HCT116 (cell line): ENCODE data around the gene NXN. TPM values are rescaled to one million over a fixed set of nuclear protein-coding genes. Genes with fewer than 3 reads are reported as not detected.

Source experiments
- ATAC-seq: fragments of 200-7000 bp; cut with Tn5 transposase; 2 replicates; pipeline ENCODE4 v1.9.1; 2020; ENCODE audit warnings: mild to moderate bottlenecking, moderate library complexity
- BruUV-seq: library from RNA; stranded (reverse); fragments of 400-500 nt; replicated peaks from 2 replicates; lab custom pipeline; 2021; lab: Mats Ljungman, UMichigan
- CTCF ChIA-PET: fragments of 300-600 bp; sonication (Branson Sonifier 250); formaldehyde crosslinking; loops from one replicate; lab custom pipeline; 2021; ENCODE audit warnings: antibody characterized with exemption; lab: Charles Lee
- POLR2A ChIA-PET: fragments of 300-600, 350-600 bp; sonication (Branson Sonifier 250); formaldehyde crosslinking; loops from one replicate; lab custom pipeline; 2021; ENCODE audit warnings: antibody characterized with exemption; lab: Charles Lee
- RAD21 ChIA-PET, 2 experiments: fragments of 300-600 bp; sonication (Branson Sonifier 250); formaldehyde crosslinking; loops; one replicate each; lab custom pipeline; 2023; ENCODE audit warnings: low total read pairs in 2 of 2; ENCODE audit not compliant: uncharacterized antibody in 2 of 2, unreplicated experiment in 2 of 2, low non-redundant PET in 1 of 2; lab: Charles Lee
- DNase-seq: peaks from one replicate; pipeline ENCODE4 v3.0.0-alpha.2; 2010; ENCODE audit warnings: low read depth, low spot score
- H2AFZ ChIP-seq: fragments of 200-600 bp; shearing (Covaris generic), sonication (generic); 2 replicates; pipeline ENCODE4 v1.6.1; 2017; ENCODE audit warnings: low read depth, mixed run types, mixed read lengths, antibody characterized with exemption, low read length; ENCODE audit not compliant: poor library complexity, severe bottlenecking
- H3K27ac ChIP-seq: 2 replicates; pipeline ENCODE4 v1.5.1; 2012; ENCODE audit warnings: low read depth, low read length
- H3K27me3 ChIP-seq: fragments of 200-600 bp; sonication (generic); 2 replicates; pipeline ENCODE4 v1.6.1; 2016; ENCODE audit warnings: mixed run types, low read length, mixed read lengths; ENCODE audit not compliant: insufficient read depth
- H3K36me3 ChIP-seq, 2 experiments: fragments of 200-500 bp in 1 of 2; fragments of 200-600 bp in 1 of 2; sonication (Bioruptor generic) in 1 of 2; sonication (generic) in 1 of 2; 2 replicates each; pipeline versions ENCODE4 v1.5.1 to v1.6.1; 2014 to 2016; ENCODE audit warnings: low read length in 2 of 2, inconsistent platforms in 1 of 2, mixed read lengths in 1 of 2, mixed run types in 1 of 2; ENCODE audit not compliant: insufficient read depth in 2 of 2, control insufficient read depth in 1 of 2
- H3K4me1 ChIP-seq, 2 experiments: fragments of 200-600 bp in 1 of 2; sonication (generic) in 1 of 2; 2 replicates each; pipeline versions ENCODE4 v1.5.1 to v1.6.1; 2012 to 2017; ENCODE audit warnings: low read length in 2 of 2, inconsistent platforms in 1 of 2, mild to moderate bottlenecking in 1 of 2, mixed read lengths in 1 of 2, mixed run types in 1 of 2, moderate library complexity in 1 of 2; ENCODE audit not compliant: insufficient read depth in 2 of 2, control insufficient read depth in 1 of 2
- H3K4me2 ChIP-seq: fragments of 200-600 bp; sonication (generic); 2 replicates; pipeline ENCODE4 v1.6.1; 2017; ENCODE audit warnings: mixed run types, low read length, mixed read lengths
- H3K4me3 ChIP-seq, 2 experiments: fragments of 200-600 bp in 1 of 2; sonication (generic) in 1 of 2; replicated peaks in 1 of 2; 2 replicates each; pipeline ENCODE4 v1.5.1; 2011 to 2016; ENCODE audit warnings: low read length in 2 of 2, control low read depth in 1 of 2, low read depth in 1 of 2, mild to moderate bottlenecking in 1 of 2, mixed read lengths in 1 of 2, mixed run types in 1 of 2
- H3K79me2 ChIP-seq: fragments of 200-600 bp; sonication (generic); 2 replicates; pipeline ENCODE4 v1.6.1; 2017; ENCODE audit warnings: mild to moderate bottlenecking, mixed run types, low read length, moderate library complexity, mixed read lengths; ENCODE audit not compliant: insufficient read depth
- H3K9ac ChIP-seq: fragments of 200-600 bp; sonication (generic); 2 replicates; pipeline ENCODE4 v1.6.1; 2016; ENCODE audit warnings: low read length, mixed read lengths
- H3K9me2 ChIP-seq: fragments of 200-600 bp; sonication (generic), shearing (Covaris generic); 2 replicates; pipeline ENCODE4 v1.6.1; 2017; ENCODE audit warnings: mixed run types, mild to moderate bottlenecking, moderate library complexity; ENCODE audit not compliant: insufficient read depth
- H3K9me3 ChIP-seq, 2 experiments: fragments of 200-500 bp in 1 of 2; fragments of 200-600 bp in 1 of 2; sonication (Bioruptor generic) in 1 of 2; sonication (generic) in 1 of 2; 2 replicates each; pipeline ENCODE4 v1.6.1; 2014 to 2017; ENCODE audit warnings: low read length in 2 of 2, mixed read lengths in 2 of 2, inconsistent platforms in 1 of 2, low read depth in 1 of 2, mild to moderate bottlenecking in 1 of 2, mixed run types in 1 of 2, moderate library complexity in 1 of 2; ENCODE audit not compliant: control insufficient read depth in 1 of 2, insufficient read depth in 1 of 2
- H4K20me1 ChIP-seq: fragments of 200-600 bp; sonication (generic), shearing (Covaris generic); 2 replicates; pipeline ENCODE4 v1.6.1; 2017; ENCODE audit warnings: mixed run types, mild to moderate bottlenecking, moderate library complexity; ENCODE audit not compliant: insufficient read depth
- ATF3 ChIP-seq: IDR thresholded peaks from 2 replicates; pipeline ENCODE4 v1.6.1; 2012
- CBX3 ChIP-seq: IDR thresholded peaks from 2 replicates; pipeline ENCODE4 v1.6.1; 2012; ENCODE audit warnings: low read depth
- CEBPB ChIP-seq: IDR thresholded peaks from 2 replicates; pipeline ENCODE4 v1.6.1; 2012; ENCODE audit warnings: low read depth
- EGR1 ChIP-seq: IDR thresholded peaks from 2 replicates; pipeline ENCODE4 v1.6.1; 2012; ENCODE audit warnings: low read depth
- ELF1 ChIP-seq: IDR thresholded peaks from 2 replicates; pipeline ENCODE4 v1.6.1; 2012; ENCODE audit warnings: low read depth, borderline replicate concordance
- EZH2 ChIP-seq: fragments of 200-600 bp; sonication (generic); IDR thresholded peaks from 2 replicates; pipeline ENCODE4 v1.6.1; 2017; ENCODE audit warnings: antibody characterized with exemption, mixed run types
- EZH2phosphoT487 ChIP-seq: fragments of 200-600 bp; IDR thresholded peaks from 2 replicates; pipeline ENCODE4 v1.6.1; 2018; ENCODE audit warnings: antibody characterized with exemption, borderline replicate concordance
- FOSL1 ChIP-seq: IDR thresholded peaks from 2 replicates; pipeline ENCODE4 v1.6.1; 2012; ENCODE audit warnings: low read depth
- POLR2A ChIP-seq: IDR thresholded peaks from 2 replicates; pipeline ENCODE4 v1.7.0; 2011; ENCODE audit warnings: borderline replicate concordance; ENCODE audit not compliant: insufficient read depth, insufficient read length; ENCODE audit errors: extremely low read depth
- RAD21 ChIP-seq: IDR thresholded peaks from 2 replicates; pipeline ENCODE4 v1.6.1; 2012; ENCODE audit warnings: low read depth, mild to moderate bottlenecking
- REST ChIP-seq: IDR thresholded peaks from 2 replicates; pipeline ENCODE4 v1.6.1; 2012; ENCODE audit warnings: low read depth
- SIN3A ChIP-seq: IDR thresholded peaks from 2 replicates; pipeline ENCODE4 v1.6.1; 2012; ENCODE audit warnings: low read depth
- SP1 ChIP-seq: IDR thresholded peaks from 2 replicates; pipeline ENCODE4 v1.6.1; 2012; ENCODE audit warnings: low read depth
- TCF7L2 ChIP-seq: IDR thresholded peaks from 2 replicates; pipeline ENCODE4 v1.7.0; 2011; ENCODE audit warnings: borderline replicate concordance, inconsistent platforms; ENCODE audit not compliant: insufficient read depth, insufficient read length; ENCODE audit errors: extremely low read depth
- ZFX ChIP-seq: fragments of 450-650 bp; IDR thresholded peaks from 2 replicates; pipeline ENCODE4 v1.6.1; 2017
- ZNF274 ChIP-seq: fragments of 200-500 bp; sonication (Bioruptor generic); IDR thresholded peaks from 2 replicates; pipeline ENCODE4 v1.6.1; 2014; ENCODE audit warnings: mild to moderate bottlenecking, low read depth, low read length, inconsistent platforms
- intact Hi-C: fragments of 100-400 bp; cut with micrococcal nuclease; formaldehyde crosslinking; loops from 2 replicates; pipeline ENCODE4 v1.10.0; 2022
- total RNA-seq: library from RNA; stranded (reverse); gene quantifications from one replicate; pipeline ENCODE4 v1.2.1, GENCODE V29; 2021; ENCODE audit not compliant: unreplicated experiment
- TF ChIP-seq, protein P1 (sequence below), 3 experiments: fragments of 200-600 bp in 1 of 3; sonication (generic) in 1 of 3; IDR thresholded peaks in 2 of 3; conservative IDR thresholded peaks in 1 of 3; 2 replicates each; pipeline ENCODE4 v1.5.1; 2012 to 2017; ENCODE audit warnings: low read depth in 2 of 3, low read length in 2 of 3, antibody characterized with exemption in 1 of 3, borderline replicate concordance in 1 of 3, control low read depth in 1 of 3, mild to moderate bottlenecking in 1 of 3, mixed read lengths in 1 of 3, mixed run types in 1 of 3, moderate library complexity in 1 of 3; ENCODE audit not compliant: insufficient read depth in 1 of 3
- TF ChIP-seq, protein P2 (sequence below): IDR thresholded peaks from 2 replicates; pipeline ENCODE4 v1.6.1; 2011; ENCODE audit warnings: mild to moderate bottlenecking, low read length, moderate library complexity; ENCODE audit not compliant: insufficient replicate concordance; ENCODE audit errors: extremely low read depth

The NXN gene
- total RNA-seq, 1 experiment from 2014 or later = 83.7 TPM

DNA sequence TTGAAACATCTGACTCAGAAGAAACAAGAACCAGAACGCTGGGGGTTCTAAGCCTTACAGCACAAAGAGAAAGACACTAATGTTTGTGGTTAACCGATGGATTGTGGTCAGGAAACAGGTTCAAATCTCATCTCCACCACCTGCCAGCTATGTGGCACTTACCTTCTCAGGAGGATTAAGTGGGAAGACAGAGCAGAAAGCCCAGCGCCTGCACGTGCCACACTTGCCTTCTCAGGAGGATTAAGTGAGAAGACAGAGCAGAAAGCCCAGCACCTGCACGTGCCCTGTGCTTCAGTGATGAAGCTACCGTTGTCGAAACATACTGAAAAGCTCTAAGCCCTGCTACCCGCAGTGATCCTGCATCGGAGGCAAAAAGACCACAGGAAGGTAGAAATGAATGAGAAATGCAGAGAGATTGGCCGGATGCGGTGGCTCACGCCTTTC is 90.6 kb downstream of the NXN start (continued):
- TF ChIP-seq CBX3 (no peak), ATF3 (no peak)
- TF ChIP-seq, all 23 proteins: peak for 0

- peaks cover 67% of the 10 kb centered on the region for H3K79me2 ChIP-seq
- TF ChIP-seq ELF1 = no peak
- TF ChIP-seq EGR1 = no peak
- TF ChIP-seq EZH2phosphoT487 = no peak
- no peak for TF ChIP-seq CEBPB
- no peak for TF ChIP-seq SIN3A
- TF ChIP-seq TCF7L2 = no peak
- TF ChIP-seq ATF3 = no peak
- no peak for TF ChIP-seq EZH2
- no peak for TF ChIP-seq ZFX
- no peak for TF ChIP-seq POLR2A
- TF ChIP-seq, protein P1, sequence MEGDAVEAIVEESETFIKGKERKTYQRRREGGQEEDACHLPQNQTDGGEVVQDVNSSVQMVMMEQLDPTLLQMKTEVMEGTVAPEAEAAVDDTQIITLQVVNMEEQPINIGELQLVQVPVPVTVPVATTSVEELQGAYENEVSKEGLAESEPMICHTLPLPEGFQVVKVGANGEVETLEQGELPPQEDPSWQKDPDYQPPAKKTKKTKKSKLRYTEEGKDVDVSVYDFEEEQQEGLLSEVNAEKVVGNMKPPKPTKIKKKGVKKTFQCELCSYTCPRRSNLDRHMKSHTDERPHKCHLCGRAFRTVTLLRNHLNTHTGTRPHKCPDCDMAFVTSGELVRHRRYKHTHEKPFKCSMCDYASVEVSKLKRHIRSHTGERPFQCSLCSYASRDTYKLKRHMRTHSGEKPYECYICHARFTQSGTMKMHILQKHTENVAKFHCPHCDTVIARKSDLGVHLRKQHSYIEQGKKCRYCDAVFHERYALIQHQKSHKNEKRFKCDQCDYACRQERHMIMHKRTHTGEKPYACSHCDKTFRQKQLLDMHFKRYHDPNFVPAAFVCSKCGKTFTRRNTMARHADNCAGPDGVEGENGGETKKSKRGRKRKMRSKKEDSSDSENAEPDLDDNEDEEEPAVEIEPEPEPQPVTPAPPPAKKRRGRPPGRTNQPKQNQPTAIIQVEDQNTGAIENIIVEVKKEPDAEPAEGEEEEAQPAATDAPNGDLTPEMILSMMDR (IDR thresholded peaks at IDR 0.05 in 2 of 3, conservative IDR thresholded peaks at IDR 0.05 in 1 of 3; ENCODE audit: borderline replicate concordance in 1 of 3, insufficient read depth in 1 of 3, low read depth in 2 of 3, low read length in 2 of 3) = no peak
- no peak for TF ChIP-seq REST
- no peak for TF ChIP-seq ZNF274
- TF ChIP-seq, protein P2, sequence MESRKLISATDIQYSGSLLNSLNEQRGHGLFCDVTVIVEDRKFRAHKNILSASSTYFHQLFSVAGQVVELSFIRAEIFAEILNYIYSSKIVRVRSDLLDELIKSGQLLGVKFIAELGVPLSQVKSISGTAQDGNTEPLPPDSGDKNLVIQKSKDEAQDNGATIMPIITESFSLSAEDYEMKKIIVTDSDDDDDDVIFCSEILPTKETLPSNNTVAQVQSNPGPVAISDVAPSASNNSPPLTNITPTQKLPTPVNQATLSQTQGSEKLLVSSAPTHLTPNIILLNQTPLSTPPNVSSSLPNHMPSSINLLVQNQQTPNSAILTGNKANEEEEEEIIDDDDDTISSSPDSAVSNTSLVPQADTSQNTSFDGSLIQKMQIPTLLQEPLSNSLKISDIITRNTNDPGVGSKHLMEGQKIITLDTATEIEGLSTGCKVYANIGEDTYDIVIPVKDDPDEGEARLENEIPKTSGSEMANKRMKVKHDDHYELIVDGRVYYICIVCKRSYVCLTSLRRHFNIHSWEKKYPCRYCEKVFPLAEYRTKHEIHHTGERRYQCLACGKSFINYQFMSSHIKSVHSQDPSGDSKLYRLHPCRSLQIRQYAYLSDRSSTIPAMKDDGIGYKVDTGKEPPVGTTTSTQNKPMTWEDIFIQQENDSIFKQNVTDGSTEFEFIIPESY = no peak
- no peak for TF ChIP-seq FOSL1
- TF ChIP-seq SP1 = no peak
- no peak for TF ChIP-seq RAD21
Measured at GRCh38 chr17:887551-888209, 91.9 kb downstream of the NXN start.

More at GRCh38 chr17:887551-888209, 91.9 kb downstream of the NXN start:
- H3K9ac ChIP-seq = no peak overlapping the region
- no peak overlapping the region for H3K27ac ChIP-seq
- H3K36me3 ChIP-seq = no peaks in the 10 kb centered on the region
- no peak overlapping the region for H2AFZ ChIP-seq
- ATAC-seq (no peak), DNase-seq (no peak)
- no TSS peak for BruUV-seq
- H3K4me2 ChIP-seq = no peak overlapping the region
- H3K4me3 ChIP-seq = no peak overlapping the region
- H3K9me3 ChIP-seq = no peaks in the 10 kb centered on the region
- H3K4me1 ChIP-seq = peaks cover 22 to 28% of the 10 kb centered on the region in 2 experiments
- intact Hi-C loops = no loop called here
- H3K27me3 ChIP-seq = no peaks in the 10 kb centered on the region
- ChIA-PET RAD21 (no interaction called here), CTCF (no interaction called here), POLR2A (no interaction called here)
- H4K20me1 ChIP-seq = no peaks in the 10 kb centered on the region
- no peaks in the 10 kb centered on the region for H3K9me2 ChIP-seq
